ENCODE results near the gene KAZN.

Gene KAZN

DNA sequence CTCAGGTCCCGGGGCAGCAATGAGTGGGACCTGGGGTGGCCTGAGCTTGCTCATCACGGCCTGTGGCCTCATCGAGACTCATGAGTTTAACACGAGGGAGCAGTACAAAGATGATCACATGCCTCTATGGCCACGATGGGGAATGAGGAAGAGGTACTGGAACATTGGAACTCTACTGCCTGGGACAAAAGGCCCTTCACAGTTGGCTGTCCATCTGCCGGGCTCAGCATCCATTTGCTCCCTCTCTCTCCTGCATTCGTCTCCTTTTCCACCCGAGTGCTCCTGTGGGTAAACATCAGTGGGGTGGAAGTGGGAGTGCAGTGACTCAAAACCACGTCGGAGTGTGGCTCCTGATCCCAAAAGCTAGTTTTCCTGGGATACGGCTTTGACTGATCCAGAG, 124.9 kb downstream of the KAZN start:
- DNase-seq, result no peak

DNA sequence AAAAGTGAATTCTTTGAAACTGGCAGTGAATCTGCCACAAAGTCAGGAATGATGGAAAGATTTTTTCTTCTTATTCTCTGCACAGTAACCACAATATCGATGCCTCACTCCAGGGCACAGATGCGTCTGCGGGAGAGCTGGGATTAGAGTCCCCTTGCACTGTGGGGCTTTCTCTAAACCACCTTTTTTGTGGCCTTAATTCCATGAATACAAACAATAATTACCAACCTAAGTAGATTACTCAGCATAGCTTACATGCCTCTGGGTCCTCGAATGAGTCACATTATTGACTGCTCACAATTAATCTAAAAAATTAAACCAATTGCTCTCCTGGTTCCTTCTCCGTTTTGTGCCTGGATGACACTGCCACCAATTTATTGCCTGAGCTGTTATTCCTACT, 125.8 kb downstream of the KAZN start:
- DNase-seq, result no peak

DNA sequence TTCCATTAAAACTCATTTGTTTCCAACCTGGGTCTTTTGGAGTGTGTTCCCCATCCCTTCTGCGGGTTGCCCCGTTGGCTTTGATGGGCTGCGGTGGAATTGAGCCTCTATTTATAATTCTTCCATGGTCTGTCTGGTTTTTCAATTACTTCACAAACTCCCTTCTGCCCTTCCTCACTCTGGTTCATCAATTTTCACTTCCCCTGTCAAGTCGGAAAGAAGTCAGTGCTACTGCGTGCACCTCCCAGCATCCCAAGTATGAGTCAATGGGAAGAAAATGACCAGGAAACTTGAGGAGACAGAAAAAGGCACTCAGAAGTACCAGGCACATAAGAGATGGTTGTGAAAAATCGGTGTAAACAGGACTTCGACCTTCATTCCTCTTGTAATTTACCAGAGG, 126.2 kb downstream of the KAZN start:
- no peak for DNase-seq

DNA sequence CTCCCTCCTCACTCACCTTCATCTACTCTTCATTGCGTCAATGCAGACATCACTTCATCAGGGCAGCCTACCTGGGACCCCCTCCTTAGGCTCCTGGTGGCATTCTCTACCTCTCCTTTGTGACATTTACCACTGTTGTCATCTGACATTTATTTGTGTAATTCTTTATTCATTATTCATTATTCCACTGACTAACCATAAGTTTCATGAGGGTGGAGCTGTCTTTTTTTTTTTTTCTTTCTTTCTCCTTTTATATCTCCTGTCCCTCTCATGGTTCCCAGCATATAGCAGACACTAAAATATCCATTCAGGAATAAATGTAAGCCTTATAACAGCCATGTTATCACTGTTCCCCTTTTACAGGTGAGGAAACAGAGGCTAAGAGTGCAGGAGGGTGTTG, 126.8 kb downstream of the KAZN start:
- DNase-seq, result no peak

DNA sequence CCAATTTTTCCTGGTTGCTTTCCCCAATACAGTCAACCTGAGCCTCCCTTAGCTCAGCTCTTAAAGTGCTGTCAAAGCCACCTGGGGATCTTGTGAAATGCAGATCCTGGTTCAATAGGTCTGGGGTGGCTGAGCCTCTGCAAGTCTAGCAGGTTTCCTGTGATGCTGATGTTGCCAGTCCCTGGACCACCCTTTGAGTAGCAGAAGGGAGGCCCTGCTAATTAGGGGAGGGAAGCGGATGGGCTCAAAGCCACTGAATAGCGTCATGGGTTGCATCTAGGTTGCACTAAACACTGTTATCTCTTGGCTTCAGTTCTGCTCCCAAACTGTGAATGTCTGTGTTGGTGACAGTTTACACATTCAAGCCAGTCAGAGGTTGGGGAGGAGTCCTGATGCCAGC, 127.2 kb downstream of the KAZN start:
- DNase-seq, result no peak

DNA sequence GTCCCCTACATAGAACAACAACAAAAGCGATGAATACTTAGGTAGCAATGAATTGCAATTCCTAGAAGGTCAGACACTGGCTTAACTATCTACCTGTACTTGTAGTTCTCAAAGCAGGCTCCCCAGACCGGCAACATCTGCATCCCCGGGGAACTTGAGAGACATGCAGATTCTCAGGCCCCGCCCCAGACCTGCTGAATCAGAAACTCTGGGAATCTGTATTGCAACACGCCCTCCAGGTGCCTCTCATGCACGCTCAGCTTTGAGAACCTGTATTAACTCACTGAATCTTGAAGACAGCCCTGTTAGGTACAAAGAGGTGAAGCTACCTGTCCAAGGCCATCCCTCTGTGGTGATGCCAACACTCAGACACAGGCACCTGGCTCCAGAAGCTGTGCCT, 128.1 kb downstream of the KAZN start:
- DNase-seq, result no peak

DNA sequence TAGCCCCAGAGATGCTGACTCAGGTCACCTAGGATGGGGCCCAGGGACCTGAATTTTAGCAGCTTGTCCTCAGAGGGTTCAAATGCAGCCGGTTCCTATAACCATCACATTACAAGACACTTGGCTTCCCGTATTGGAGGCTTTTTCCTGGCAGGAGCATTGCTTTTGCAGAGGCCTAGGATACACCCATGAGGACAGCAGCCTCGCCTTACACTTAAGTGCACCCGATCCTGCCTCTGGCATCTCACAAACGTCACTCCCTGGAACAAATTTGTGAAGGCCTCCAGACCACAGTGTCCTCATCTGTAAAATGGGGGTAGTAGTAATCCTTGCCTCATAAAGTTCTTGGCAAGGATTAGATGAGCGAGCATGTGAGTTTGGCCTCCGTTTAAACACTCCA, 130.0 kb downstream of the KAZN start:
- DNase-seq, result no peak

DNA sequence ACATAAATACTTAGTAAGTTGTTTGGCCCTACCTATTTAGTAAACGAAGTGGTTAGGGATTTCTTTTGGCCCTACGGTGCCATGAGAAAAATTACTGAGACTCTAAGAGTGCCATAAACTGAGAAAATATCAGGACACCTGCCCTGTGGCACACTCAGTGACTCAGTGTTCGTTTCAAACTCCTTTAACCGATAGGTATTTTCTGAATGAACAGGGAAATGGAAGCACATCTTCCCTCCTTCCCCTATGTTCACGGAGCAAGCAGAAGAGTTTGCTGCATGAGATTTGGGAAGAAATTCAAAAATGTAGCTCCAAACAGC, 134.2 kb downstream of the KAZN start:
- no peak for DNase-seq

DNA sequence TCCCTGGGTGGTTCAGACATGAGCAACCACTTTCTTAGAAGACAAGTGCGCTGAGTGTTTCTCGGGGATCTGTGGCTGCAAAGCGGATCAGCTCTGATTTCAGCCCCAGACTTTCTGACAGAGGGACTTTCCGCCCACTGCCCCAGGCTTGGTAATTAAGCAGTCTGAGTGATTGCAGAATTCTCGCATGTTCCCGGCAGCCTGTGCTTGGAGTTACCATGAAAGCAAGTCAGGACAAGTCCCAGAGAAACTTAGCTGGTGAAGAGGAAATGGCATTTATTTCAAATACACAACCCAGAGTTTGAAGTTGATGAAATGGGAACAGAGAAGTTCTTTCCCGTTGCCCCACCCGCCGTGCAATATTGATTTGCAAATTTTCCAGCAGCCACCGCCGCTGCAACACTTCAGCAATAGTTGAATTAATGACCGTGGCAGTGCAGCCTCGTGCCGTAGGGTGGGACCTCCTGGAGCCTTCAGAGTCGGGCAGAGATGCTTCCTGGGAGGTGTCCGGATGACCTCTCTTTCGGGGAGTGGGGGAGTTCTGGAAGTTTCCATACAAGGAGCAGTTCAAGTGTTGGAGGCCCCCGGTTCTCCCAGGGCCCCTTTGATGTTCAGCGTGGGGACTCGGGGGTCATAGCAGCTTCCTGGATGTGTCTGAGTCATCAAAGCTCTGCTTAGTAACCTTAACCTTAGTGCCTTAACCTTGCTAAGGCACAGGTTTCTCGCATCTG, 134.7 kb downstream of the KAZN start:
- DNase-seq, result no peak

DNA sequence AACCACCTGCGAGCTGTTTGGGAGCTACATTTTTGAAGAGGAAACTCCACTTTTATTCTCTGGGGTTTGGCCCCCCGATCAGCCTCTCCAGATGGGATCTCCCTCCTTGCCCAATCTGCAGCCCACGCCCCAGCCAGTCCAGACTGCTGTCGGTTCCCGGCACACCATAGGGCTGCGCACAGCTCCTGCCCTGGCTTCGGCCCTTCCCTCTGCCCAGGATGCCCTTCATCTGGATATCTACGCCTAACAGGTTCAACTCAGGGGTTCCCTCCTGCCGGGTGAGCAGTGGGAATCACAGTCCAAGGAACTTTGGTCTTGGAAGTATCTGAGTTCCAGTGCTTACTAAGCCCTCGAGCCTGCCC, 135.3 kb downstream of the KAZN start:
- no peak for DNase-seq

DNA sequence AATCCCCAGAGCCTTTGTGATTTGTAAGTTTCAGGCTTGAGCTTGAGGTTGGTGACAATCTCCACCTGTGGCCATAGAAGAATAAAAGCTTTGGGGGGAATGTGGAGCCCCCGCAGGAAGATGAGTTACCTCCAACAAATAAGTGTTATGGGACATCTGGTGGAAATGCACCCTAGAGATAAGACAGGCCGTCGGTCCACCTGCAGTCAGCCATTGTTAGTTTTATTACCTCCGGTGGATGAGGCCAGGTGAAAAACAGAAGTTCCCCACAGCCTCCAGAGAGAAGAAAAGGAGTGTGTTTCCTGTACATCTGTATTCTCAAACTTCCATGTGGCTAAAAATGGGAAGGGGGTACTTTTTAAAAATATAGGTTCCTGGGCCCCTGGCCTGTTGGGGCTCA, 137.4 kb downstream of the KAZN start:
- no peak for DNase-seq

DNA sequence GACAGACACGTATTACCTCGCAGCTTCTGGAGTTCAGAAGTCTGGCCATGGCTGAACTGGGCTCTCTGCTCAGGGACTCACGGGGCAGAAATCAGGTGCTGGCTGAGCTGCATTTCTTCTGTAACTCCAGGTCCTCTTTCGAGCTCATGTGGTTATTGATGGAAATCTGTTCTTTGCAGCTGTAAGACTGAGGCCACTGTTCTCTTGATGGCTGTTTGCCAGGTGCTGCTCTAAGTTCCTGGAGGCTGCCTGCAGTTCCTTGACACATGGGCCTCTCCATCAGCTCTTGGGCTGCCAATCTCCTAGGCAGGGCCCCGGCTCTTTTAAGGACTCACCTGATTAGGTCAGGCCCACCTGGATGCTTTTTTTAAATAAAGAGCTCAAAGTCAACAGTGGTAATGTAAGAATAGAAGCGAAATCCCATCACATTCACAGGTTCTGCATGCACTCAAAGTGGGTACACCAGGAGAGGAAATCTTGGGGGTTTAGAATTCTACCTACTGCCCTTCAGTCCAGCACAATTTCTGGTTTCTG, 139.1 kb downstream of the KAZN start:
- no peak for DNase-seq

DNA sequence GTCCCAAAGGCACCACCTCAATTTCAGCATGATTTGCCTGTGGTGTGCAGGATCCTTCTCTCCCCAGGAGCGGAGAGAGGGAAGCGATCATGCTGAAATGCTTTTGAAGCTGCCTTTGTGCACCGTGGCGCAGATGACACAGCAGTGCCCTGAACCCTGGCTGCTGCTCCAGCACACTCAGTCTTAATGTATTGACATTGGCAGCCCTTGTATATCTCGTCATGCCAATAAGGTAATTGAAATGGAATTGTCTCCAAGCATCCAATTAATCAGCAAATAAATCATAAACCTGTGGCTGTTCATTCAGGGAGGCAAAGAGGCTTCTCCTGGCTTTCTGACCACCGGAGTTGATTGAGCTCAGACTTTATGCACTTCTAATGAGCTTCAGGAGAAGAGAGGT, 139.8 kb downstream of the KAZN start:
- DNase-seq, result no peak

DNA sequence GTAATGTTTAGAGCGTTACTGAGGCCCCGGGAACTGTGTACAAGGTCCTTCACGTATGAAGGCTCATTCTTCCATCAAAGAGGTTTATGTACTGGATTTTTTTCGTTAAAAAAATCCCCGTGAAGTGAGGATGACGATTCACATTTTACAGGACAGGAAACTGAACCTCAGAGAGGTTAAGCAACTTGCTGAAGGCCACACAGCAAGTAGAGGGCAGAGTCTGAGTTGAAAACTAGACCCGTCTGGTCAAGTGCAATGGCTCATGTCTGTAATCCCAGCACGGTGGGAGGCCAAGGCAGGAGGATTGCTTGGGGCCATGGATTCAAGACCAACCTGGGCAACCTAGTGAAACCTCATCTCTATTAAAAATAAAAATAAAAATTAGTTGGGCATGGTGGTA, 140.2 kb downstream of the KAZN start:
- DNase-seq, result no peak

DNA sequence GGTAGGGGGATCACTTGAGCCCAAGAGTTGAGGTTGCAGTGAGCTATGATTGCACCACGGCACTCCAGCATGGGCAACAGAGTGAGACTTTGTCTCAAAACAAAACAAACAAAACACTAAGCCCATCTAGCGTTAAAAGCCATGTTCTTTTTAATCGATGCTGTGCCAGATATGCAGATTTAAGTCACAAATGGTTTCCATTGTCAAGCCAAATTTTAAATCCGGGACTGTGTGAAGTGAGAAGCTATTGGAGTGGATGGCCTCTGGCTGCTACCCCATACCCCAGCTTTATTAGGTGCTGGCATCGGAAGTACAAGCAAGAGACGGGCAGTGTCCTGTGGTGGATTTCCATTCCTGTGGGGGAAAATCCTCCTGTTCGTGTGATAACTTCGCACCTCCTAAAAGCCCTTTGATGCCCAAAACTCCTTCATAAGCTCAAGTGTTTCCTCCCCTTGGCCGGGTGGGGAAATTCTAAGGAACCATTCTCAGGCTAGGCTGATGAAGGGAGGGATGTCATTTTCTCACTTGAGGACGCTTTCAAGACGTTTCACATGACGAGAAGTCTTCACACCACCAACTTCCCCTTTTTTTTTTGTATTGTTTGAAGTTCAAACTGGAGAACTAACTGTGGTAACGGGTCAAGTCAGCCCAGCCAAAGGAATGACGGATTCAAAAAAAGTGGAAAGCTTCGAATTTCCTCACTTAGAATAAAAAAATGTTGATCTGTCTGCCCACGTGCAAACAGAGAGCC, 140.8 kb downstream of the KAZN start:
- no peak for DNase-seq

DNA sequence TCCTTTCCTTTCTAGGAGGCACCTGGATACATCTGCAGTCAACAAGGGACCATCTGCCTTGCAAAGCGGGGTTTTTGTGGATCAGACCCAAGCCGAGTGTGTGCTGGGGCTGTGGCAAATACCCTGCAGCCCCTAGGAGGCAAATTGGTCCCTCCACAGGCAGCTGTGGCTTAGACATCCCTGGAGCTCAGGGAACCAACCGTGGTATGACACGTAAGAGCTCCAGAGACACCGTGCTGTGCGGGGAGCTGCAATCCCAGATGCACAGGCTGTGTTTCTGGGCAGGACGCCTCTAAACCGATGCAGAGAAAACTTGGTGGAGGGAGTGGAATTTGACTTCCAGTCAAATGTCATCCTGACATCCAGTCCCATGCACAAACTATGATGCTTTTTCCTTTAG, 141.5 kb downstream of the KAZN start:
- no peak for DNase-seq

DNA sequence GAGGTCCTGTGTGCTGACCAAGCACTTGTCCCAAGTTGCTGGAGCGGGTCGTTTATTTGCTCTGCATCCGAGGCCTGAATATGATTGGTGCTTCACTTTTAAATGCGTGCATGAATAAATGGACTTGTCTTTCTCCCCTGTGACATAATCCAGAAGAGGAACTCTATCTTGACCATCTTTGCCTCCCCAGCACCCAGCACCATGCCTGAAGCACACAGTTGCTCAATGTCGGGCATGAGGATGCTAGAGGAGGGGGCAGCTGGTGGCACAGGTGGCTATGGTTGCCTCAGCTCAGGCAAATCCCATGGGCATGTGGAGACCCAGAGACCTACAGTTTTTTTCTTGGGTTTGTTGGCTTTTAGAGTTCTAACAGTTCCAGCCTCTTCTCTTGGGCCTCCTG, 142.6 kb downstream of the KAZN start:
- DNase-seq, result no peak

DNA sequence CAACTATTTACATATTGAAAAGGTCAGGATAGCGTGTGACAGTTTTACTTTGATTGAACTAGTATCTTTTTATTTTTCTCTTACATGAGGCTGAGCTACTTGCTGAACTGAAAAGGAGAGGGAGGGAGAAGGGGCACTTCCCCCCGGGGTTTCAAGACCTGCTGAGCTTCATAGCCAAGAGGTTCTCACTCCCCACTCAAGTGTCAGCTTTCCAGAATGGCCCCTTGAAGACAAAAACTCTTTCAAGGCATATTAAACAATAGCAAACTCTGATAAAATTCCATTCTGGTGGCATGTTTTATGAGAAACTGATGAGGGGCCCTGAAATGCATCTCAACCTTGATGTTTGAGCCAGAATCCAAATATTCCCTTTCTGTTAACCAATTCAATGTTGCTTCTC, 143.0 kb downstream of the KAZN start:
- no peak for DNase-seq

DNA sequence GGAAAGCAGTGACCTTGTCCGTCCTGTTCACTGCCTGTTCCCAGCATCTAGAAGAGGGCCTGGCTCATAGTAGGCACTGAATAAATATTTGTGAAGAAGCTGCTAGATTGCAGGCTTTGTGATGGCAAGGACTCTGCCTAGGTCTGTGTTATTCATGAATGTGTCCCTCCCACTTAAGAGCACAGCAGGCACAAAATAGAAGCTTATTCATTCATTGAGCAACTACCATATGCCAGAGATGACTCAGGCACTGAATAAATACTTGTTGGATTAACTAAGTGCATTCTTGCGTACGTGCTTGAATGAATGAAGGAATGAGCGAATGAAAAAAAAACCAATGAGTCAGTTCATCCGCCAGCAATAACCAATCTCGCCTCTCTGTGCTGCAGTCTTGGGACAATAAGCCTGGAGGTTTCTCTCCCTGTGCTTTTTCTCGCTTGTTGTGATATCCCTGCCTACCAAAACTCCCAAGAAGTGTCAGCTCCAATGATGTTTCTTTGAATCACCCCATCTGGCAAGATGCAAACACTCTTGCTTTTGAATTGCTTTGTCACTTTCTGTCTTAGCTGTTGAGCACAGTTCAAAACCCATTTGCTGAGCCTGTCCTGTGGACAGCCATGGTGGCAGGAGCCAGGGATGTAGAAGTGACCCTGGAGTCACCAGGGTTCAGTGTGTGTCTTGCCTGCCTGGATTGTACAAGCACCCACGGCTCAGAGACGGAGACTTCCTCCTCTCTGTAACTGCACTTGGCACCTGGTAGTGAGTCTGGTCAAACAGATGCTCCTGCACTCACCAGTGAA, 143.9 kb downstream of the KAZN start:
- no peak for DNase-seq

DNA sequence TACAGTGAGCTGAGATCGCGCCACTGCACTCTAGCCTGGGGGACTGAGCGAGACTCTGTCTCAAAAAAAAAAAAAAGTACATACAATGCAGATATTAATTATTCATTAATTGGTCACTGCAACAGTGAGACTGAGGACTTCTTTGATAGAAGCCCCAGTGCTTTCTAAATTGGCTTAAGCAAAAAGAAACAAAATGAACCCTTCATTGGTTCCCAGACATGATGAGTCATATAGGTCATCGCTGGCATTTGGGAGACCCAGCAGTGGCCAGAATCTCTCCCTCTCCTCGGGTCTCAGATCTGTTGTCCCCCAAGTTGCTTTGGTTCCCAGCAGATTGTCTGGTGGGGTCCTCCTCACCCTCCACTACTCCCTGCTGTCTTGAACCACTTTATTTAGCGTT, 144.9 kb downstream of the KAZN start:
- DNase-seq, result no peak

DNA sequence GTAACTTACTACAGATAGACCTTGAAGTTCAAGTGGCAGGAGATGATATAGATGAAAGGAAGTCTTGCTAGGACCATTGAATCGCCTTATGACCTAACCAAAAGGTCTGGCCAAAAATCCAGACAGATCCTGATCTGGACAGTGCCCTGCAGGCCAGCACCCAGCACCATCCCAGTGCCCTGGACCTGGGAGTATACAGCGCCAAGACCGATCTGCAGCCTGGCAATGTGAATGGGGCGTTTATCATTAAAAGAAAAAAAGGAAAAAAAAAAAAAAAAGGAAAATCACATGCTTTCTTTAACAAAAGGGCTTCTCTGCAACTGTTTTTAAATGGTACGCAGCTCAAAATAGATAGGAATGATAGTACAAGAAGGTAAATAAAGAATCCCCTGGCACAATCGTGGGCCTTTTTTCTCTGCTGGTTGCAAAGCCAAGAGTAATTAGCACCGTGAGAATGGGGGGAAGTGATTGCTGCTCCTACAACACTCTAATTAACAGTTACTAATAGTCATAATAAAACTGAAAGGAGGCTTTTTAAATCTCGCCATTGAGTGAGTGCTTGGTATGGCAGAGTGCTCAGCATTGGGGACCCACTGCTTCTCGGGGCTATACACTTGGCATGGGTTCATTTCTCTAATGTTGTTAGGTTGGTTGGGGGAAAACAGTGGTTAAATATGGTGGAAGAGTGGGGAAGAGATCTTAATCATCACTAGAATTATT, 146.7 kb downstream of the KAZN start:
- no peak for DNase-seq

DNA sequence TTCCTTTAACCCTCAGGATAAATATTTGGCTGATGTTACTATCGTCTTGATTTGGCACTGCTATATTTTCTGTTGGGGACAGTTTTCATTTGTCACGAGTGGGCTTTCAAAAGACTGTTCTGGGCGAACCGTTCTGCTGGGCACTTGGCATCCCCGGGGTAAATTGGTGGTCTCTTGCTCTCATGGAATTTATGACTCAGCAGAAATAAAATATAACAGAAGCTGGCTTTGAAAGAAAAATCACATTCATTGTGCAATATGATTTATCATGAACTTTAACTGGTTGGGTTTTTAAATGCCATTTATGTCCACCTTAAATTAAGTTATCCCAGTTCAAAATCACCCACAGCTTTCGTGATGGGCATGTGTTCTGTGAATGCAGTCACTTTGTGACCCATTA, 147.3 kb downstream of the KAZN start:
- DNase-seq, result no peak

DNA sequence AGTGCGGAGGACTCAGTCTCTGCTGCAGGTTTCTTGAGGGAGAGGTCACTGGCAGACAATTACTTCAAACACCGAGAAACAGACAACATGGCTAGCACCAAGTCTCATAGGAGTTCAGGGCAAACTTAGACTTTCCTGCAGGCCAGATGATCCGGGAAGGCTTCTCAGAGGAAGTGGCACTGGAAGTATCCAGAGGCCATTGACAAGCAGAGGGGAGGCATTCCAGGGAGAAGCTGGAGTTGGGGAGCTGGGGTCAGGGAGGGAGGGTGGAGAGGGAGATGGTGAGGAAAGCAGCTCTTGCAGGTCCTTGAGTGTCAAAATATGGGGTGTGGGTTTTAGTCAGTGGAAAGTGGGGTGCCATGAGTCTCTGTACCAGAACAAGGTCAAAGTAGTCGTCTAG, 147.9 kb downstream of the KAZN start:
- no peak for DNase-seq
